ENCODE data around the gene ENPP6.

GRCh38 chr4:184103527-184104264, 114.0 kb downstream of the ENPP6 start:
- no peak for TF ChIP-seq CTCF (IDR thresholded peaks at IDR 0.05)
- no peak for TF ChIP-seq POLR2A (IDR thresholded peaks at IDR 0.05)
- no peak for TF ChIP-seq EP300 (IDR thresholded peaks at IDR 0.05)
- TF ChIP-seq POLR2AphosphoS5 (IDR thresholded peaks at IDR 0.05), result no peak

All from upper lobe of left lung (tissue), 4 donors.